K562 (cell line): ENCODE data around the gene PRR7. TPM values are rescaled to one million over a fixed set of nuclear protein-coding genes. Genes with fewer than 3 reads are reported as not detected.

Experiments used
- ASH1L ChIP-seq: fragments of 450-650 bp; IDR thresholded peaks from 2 replicates; pipeline ENCODE4 v1.6.1; 2018; ENCODE audit warnings: borderline replicate concordance, mild to moderate bottlenecking, low read depth; ENCODE audit not compliant: partially characterized antibody
- CAMTA2 ChIP-seq: fragments of 250-450 bp; sonication (Bioruptor Pico); conservative IDR thresholded peaks from 2 replicates; pipeline ENCODE4 v1.5.1; 2022
- CCAR2 ChIP-seq: fragments of 200-400 bp; formaldehyde crosslinking; IDR thresholded peaks from 2 replicates; pipeline ENCODE4 v1.6.1; 2017; ENCODE audit warnings: mild to moderate bottlenecking, low read depth, low read length
- ERF ChIP-seq: fragments of 450-650 bp; formaldehyde crosslinking; IDR thresholded peaks from 2 replicates; pipeline ENCODE4 v1.4.0; 2020; ENCODE audit warnings: mild to moderate bottlenecking, mixed read lengths
- FOXK2 ChIP-seq, 2 experiments: fragments of 450-650 bp; IDR thresholded peaks in 1 of 2; conservative IDR thresholded peaks in 1 of 2; 2 replicates each; pipeline ENCODE4 v1.6.1; 2016; ENCODE audit warnings: low read depth in 2 of 2, mild to moderate bottlenecking in 1 of 2
- HES1 ChIP-seq: fragments of 450-650 bp; IDR thresholded peaks from 2 replicates; pipeline ENCODE4 v1.6.1; 2016; ENCODE audit warnings: low read depth, mild to moderate bottlenecking, moderate library complexity
- MBD2 ChIP-seq: sonication (generic); IDR thresholded peaks from 2 replicates; pipeline ENCODE4 v1.6.1; 2016; ENCODE audit warnings: low read depth, borderline replicate concordance
- MEIS2 ChIP-seq: fragments of 450-650 bp; IDR thresholded peaks from 2 replicates; pipeline ENCODE4 v1.6.1; 2014; ENCODE audit warnings: mild to moderate bottlenecking; ENCODE audit not compliant: partially characterized antibody
- NRF1 ChIP-seq, 2 experiments: fragments of 450-650 bp; IDR thresholded peaks in 1 of 2; conservative IDR thresholded peaks in 1 of 2; 2 replicates each; pipeline ENCODE4 v1.6.1; 2014; ENCODE audit warnings: mild to moderate bottlenecking in 2 of 2
- POLR3G ChIP-seq: IDR thresholded peaks from 2 replicates; pipeline ENCODE4 v1.6.1; 2011; ENCODE audit not compliant: insufficient read length, insufficient replicate concordance; ENCODE audit errors: extremely low read depth
- SIX5 ChIP-seq, 2 experiments: IDR thresholded peaks; 2 replicates each; pipeline ENCODE4 v1.6.1; 2011; ENCODE audit warnings: low read length in 2 of 2, borderline replicate concordance in 1 of 2, low read depth in 1 of 2, mild to moderate bottlenecking in 1 of 2, moderate library complexity in 1 of 2; ENCODE audit not compliant: insufficient read depth in 1 of 2
- SP1 ChIP-seq: sonication (generic); formaldehyde crosslinking; IDR thresholded peaks from 2 replicates; pipeline ENCODE4 v1.8.1; 2022; ENCODE audit warnings: mild to moderate bottlenecking, missing genetic modification reagents
- TAF1 ChIP-seq: IDR thresholded peaks from 2 replicates; pipeline ENCODE4 v1.6.1; 2011; ENCODE audit warnings: mild to moderate bottlenecking, low read length, moderate library complexity; ENCODE audit not compliant: insufficient read depth, control insufficient read depth, severe bottlenecking; ENCODE audit errors: extremely low read depth
- THRA ChIP-seq: fragments of 450-650 bp; IDR thresholded peaks from 2 replicates; pipeline ENCODE4 v1.6.1; 2017; ENCODE audit warnings: mild to moderate bottlenecking, moderate library complexity
- ZBTB9 ChIP-seq: fragments of 450-650 bp; formaldehyde crosslinking; IDR thresholded peaks from 2 replicates; pipeline ENCODE4 v1.4.0; 2020; ENCODE audit warnings: mild to moderate bottlenecking, moderate library complexity
- ZFP36 ChIP-seq: fragments of 150-350 bp; IDR thresholded peaks from 2 replicates; pipeline ENCODE4 v1.6.1; 2018; ENCODE audit warnings: low read length, low read depth; ENCODE audit not compliant: partially characterized antibody
- ZNF232 ChIP-seq: sonication (generic); formaldehyde crosslinking; IDR thresholded peaks from 2 replicates; pipeline ENCODE4 v1.8.0; 2022; ENCODE audit warnings: mild to moderate bottlenecking, missing genetic modification reagents
- ZNF274 ChIP-seq: IDR thresholded peaks from 2 replicates; pipeline ENCODE4 v1.6.1; 2011; ENCODE audit warnings: low read depth, mild to moderate bottlenecking, low read length, moderate library complexity, borderline replicate concordance
- ZNF324 ChIP-seq: fragments of 250-450 bp; sonication (Bioruptor Pico); IDR thresholded peaks from 2 replicates; pipeline ENCODE4 v1.4.0; 2020; ENCODE audit warnings: mild to moderate bottlenecking
- ZNF592 ChIP-seq: fragments of 450-650 bp; IDR thresholded peaks from 2 replicates; pipeline ENCODE4 v1.6.1; 2017; ENCODE audit warnings: antibody characterized with exemption, mild to moderate bottlenecking
- ZNF830 ChIP-seq: fragments of 250-450 bp; sonication (Bioruptor Pico); IDR thresholded peaks from 2 replicates; pipeline ENCODE4 v1.5.0; 2021; ENCODE audit warnings: mild to moderate bottlenecking
- polyA plus RNA-seq, 8 experiments: library from polyadenylated mRNA; depleted of rRNA in 4 of 8; stranded (reverse) in 5 of 8; unstranded in 3 of 8; fragments of >200 nt; fragmentation: Nextera tagmentation in 2 of 8; fragmentation: Illumina TruSeq in 1 of 8; extraction: Ambion mirVana in 2 of 8; extraction: Trizol in 1 of 8; gene quantifications; 2 replicates each; pipeline versions ENCODE4 v1.2.1 to v1.2.3, GENCODE V29; 2011 to 2014; ENCODE audit warnings: inconsistent platforms in 1 of 8, missing spikeins in 1 of 8
- total RNA-seq, 7 experiments: library from RNA; depleted of rRNA in 6 of 7; stranded (reverse); fragments of >200 nt in 6 of 7; fragmentation: Illumina TruSeq in 2 of 7; extraction: Trizol in 2 of 7; gene quantifications; 2 replicates each; pipeline versions ENCODE4 v1.2.1 to v1.2.3, GENCODE V29; 2011 to 2021; ENCODE audit warnings: low replicate concordance in 1 of 7

The PRR7 gene
- total and polyA plus RNA-seq, 9 of the 15 experiments (the other 6 are each of a cell fraction or from before 2014, with no cell fraction given): 0.80 to 11.3 (median 10.4) TPM; not detected in 4

- TF ChIP-seq SIX5 (IDR thresholded peaks at IDR 0.05; ENCODE audit: borderline replicate concordance in 1 of 2, insufficient read depth in 1 of 2, low read depth in 1 of 2, low read length in 2 of 2): no peak
- TF ChIP-seq ZNF830 (CRISPR knock-in tag): peak; percentile 33; the same call in 1 of the 2 replicates
- TF ChIP-seq ERF (CRISPR knock-in tag): peak; percentile 82; the same call in 1 of the 2 replicates
- TF ChIP-seq FOXK2 (conservative IDR thresholded peaks at IDR 0.05 in 1 of 2, IDR thresholded peaks at IDR 0.05 in 1 of 2; ENCODE audit: low read depth in 2 of 2): peak; percentile 44 to 56; a peak in 2 of 4 replicates
- TF ChIP-seq ASH1L: peak; percentile 1
- TF ChIP-seq SP1 (CRISPR knock-in tag): no peak
- 0 out of 2 replicates have a peak, but pooled peaks have one; percentile 55 for TF ChIP-seq MBD2
- no peak for TF ChIP-seq ZBTB9 (CRISPR knock-in tag)
- TF ChIP-seq NRF1 (conservative IDR thresholded peaks at IDR 0.05 in 1 of 2, IDR thresholded peaks at IDR 0.05 in 1 of 2): 0 out of 4 replicates have a peak, but pooled peaks have one; percentile 63 to 66
- TF ChIP-seq POLR3G: no peak
- peak; percentile 33; the same call in 1 of the 2 replicates for TF ChIP-seq ZNF232 (CRISPR knock-in tag)
- peak; percentile 72 for TF ChIP-seq TAF1
- no peak for TF ChIP-seq ZFP36
- TF ChIP-seq CAMTA2 (CRISPR knock-in tag): no peak
- TF ChIP-seq ZNF592: no peak
- no peak for TF ChIP-seq CCAR2
- TF ChIP-seq MEIS2: no peak
- TF ChIP-seq HES1: no peak
- no peak for TF ChIP-seq THRA
- TF ChIP-seq ZNF274: no peak
- no peak for TF ChIP-seq ZNF324
Measured at GRCh38 chr5:177426566-177427210, 19.9 kb upstream of the PRR7 start, which contains the start of gene GRK6 (continued).
